Erythroblast (primary cell): ENCODE measurements around the gene SFMBT2.

Source experiments
- DNase-seq, 2 experiments: peaks; one replicate each; lab custom pipeline; 2025; lab: John Stamatoyannopoulos, UW
- GATA1 ChIP-seq: IDR thresholded peaks from 2 replicates; pipeline ENCODE4 v1.6.1; 2011; ENCODE audit warnings: low read depth, mild to moderate bottlenecking, control low read depth, low read length, moderate library complexity
- POLR2A ChIP-seq: IDR thresholded peaks from 2 replicates; pipeline ENCODE4 v1.6.1; 2011; ENCODE audit warnings: mild to moderate bottlenecking, low read length

SFMBT2 gene

GRCh38 chr10:7285522-7286322, 125.1 kb downstream of the SFMBT2 start:
- TF ChIP-seq POLR2A (no peak), GATA1 (no peak)
- no peak for DNase-seq

- no peak for DNase-seq
- TF ChIP-seq POLR2A (no peak), GATA1 (no peak)
These were observed 127.6 kb downstream of the SFMBT2 start for GRCh38 chr10:7283246-7283645.

GRCh38 chr10:7282457-7282856, 128.4 kb downstream of the SFMBT2 start:
- no peak for TF ChIP-seq POLR2A
- TF ChIP-seq GATA1, result no peak
- no peak for DNase-seq

- TF ChIP-seq POLR2A (no peak), GATA1 (no peak)
- no peak for DNase-seq
These were observed 129.4 kb downstream of the SFMBT2 start for GRCh38 chr10:7281429-7281828.

DNA sequence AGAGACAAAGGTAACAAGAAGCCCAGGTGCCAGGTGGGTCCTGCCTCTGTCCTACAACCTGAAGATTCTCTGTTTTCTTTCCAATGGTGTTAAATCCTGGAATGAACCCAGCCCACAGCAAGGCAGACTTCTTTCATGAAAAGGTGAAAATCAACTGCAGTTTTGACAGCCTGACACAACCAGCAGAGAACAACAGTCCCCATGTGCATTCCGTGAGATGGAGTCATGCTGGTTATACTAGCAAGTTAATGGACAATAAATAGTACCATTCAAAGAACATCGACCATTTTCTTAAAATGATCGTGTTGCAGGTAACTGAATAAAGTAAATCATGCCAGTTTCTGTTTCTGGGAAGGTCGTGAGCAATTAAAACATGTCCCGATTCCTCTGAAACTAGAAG, 131.5 kb downstream of the SFMBT2 start:
- no peak for DNase-seq
- TF ChIP-seq GATA1 (no peak), POLR2A (no peak)

DNA sequence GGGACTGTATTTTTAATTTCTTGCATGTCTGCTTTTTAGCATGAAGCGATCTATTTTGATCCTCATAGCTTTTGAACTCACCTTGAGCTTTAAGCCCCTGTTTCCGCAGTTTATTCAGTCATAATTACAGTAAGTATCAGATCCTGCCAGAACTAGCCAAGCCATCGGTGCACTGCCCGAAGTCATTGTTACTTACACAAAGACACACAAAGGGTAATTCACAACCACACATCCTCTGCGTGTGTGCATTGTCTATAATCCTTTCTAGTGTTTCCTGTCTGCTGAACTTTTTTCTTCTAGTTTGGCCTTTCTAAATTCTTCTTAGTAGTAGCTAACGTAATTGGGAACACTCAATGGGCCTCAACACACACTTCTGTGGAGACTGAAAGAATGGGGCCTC, 133.0 kb downstream of the SFMBT2 start:
- no peak for DNase-seq
- TF ChIP-seq POLR2A (no peak), GATA1 (no peak)

GRCh38 chr10:7277432-7277831, 133.4 kb downstream of the SFMBT2 start:
- TF ChIP-seq GATA1, result no peak
- TF ChIP-seq POLR2A, result no peak

DNA sequence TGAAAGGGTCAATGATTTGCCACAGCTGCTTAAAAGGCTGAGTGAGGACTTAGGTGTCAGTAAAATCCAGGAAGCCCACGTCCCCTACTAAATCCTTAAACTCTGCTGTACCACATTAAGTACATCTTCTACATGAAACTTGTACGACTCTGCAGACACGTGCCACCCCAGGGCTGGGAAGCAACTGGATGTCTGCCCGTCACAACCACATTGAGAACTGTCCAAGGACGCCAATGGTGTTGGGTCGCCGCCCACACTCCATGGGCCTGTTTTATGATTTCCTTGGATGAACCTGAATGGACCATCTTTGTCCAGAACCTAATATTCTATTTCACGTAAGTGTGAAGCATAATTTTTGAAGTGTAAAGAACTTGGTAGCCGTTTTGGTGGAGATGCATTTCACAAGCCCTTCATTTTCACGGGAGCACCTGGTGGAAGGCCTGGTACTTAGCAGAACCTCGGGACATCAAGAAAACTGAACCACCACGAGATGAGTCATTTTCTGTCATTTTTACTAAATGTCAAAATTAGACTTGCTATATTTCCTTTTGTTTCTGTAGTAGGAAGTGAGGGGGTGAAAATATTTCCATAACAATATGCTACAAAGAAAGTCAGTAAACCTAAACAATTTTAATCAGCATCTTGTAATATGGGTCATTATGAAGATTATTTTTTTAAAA, 134.9 kb downstream of the SFMBT2 start:
- no peak for DNase-seq

More at GRCh38 chr10:7277432-7277831, 133.4 kb downstream of the SFMBT2 start:
- no peak for DNase-seq

DNA sequence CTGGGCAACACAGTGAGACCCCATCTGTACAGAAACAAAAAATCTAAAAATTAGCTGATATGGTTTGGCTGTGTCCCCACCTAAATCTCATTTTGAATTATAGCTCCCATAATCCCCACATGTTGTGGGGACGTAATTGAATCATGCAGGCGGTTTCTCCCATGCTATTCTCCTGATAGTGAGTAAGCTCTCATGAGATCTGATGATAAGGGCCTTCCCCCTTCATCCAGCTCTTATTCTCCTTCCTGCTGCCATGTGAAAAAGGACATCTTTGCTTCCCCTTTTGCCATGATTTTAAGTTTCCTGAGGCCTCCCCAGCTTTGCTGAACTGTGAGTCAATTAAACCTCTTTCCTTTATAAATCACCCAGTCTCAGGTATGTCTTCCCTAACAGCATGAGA, 136.5 kb downstream of the SFMBT2 start:
- no peak for DNase-seq
- TF ChIP-seq POLR2A (no peak), GATA1 (no peak)

More for the DNA sequence above, 134.9 kb downstream of the SFMBT2 start:
- no peak for TF ChIP-seq POLR2A
- no peak for TF ChIP-seq GATA1

GRCh38 chr10:7272008-7272407, 138.8 kb downstream of the SFMBT2 start:
- TF ChIP-seq GATA1, result no peak
- no peak for TF ChIP-seq POLR2A
- no peak for DNase-seq

GRCh38 chr10:7269988-7270387, 140.8 kb downstream of the SFMBT2 start:
- DNase-seq, result no peak
- TF ChIP-seq GATA1 (no peak), POLR2A (no peak)

GRCh38 chr10:7267142-7267541, 143.7 kb downstream of the SFMBT2 start:
- DNase-seq, result no peak
- TF ChIP-seq POLR2A (no peak), GATA1 (no peak)

- TF ChIP-seq GATA1, result no peak
- no peak for TF ChIP-seq POLR2A
- DNase-seq, result no peak
These were observed 145.3 kb downstream of the SFMBT2 start for GRCh38 chr10:7265396-7266123.

- DNase-seq, result no peak
- TF ChIP-seq POLR2A, result no peak
- no peak for TF ChIP-seq GATA1
These were observed 146.5 kb downstream of the SFMBT2 start for GRCh38 chr10:7264313-7264756.

DNA sequence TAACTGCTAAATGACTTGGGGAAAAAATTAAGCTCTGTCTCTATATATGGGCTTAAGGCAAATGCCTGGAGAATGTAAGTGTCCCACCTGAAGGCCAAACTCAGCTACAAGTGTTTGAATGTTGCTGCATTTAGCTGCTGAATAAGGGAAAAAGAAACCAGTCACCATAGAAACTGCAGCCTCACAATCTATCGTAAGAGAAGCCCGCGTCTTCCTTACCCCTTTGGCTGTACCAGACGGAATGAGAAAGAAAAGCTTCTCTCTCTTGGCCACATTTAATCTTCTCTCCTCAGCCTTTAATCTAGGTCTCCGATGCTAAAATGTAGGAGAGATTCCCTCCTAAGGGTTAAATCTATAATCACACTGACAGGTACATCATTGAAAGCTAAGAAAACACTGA, 147.2 kb downstream of the SFMBT2 start:
- no peak for DNase-seq
- TF ChIP-seq GATA1, result no peak
- TF ChIP-seq POLR2A, result no peak
